Loucy (cell line): ENCODE measurements around the gene LGALS1.
A peak's percentile ranks its signal among the peaks of the same experiment; 100 is the strongest.

ENCODE experiments used
- H2AFZ ChIP-seq: fragments of 200-600 bp; sonication (generic); 2 replicates; pipeline ENCODE4 v1.6.0; 2016; ENCODE audit warnings: antibody characterized with exemption, mild to moderate bottlenecking, low read length, moderate library complexity
- H3F3A ChIP-seq: fragments of 200-600 bp; 2 replicates; pipeline ENCODE4 v1.6.0; 2016; ENCODE audit warnings: antibody characterized with exemption, low read depth, mild to moderate bottlenecking
- H3K27me3 ChIP-seq: fragments of 200-600 bp; sonication (generic); 2 replicates; pipeline ENCODE4 v1.6.1; 2014; ENCODE audit warnings: low read length, mild to moderate bottlenecking; ENCODE audit not compliant: insufficient read depth, poor library complexity, severe bottlenecking
- H3K36me3 ChIP-seq: fragments of 200-600 bp; sonication (generic); 2 replicates; pipeline ENCODE4 v1.6.1; 2016; ENCODE audit warnings: low read length; ENCODE audit not compliant: insufficient read depth
- H3K4me1 ChIP-seq: fragments of 200-600 bp; sonication (generic); 2 replicates; pipeline ENCODE4 v1.5.1; 2014; ENCODE audit warnings: low read length, mild to moderate bottlenecking; ENCODE audit not compliant: insufficient read depth, poor library complexity, severe bottlenecking
- H3K4me2 ChIP-seq: fragments of 200-600 bp; sonication (generic); 2 replicates; pipeline ENCODE4 v1.6.0; 2014; ENCODE audit warnings: antibody characterized with exemption, low read length, low read depth, mild to moderate bottlenecking; ENCODE audit not compliant: poor library complexity, severe bottlenecking
- H3K4me3 ChIP-seq: fragments of 200-600 bp; sonication (generic); 2 replicates; pipeline ENCODE4 v1.5.1; 2014; ENCODE audit warnings: low read length, mild to moderate bottlenecking, mixed read lengths; ENCODE audit not compliant: poor library complexity, severe bottlenecking
- H3K79me2 ChIP-seq: fragments of 200-600 bp; sonication (generic); 2 replicates; pipeline ENCODE4 v1.6.1; 2014; ENCODE audit warnings: low read length; ENCODE audit not compliant: insufficient read depth
- H3K9ac ChIP-seq: fragments of 200-600 bp; sonication (generic); 2 replicates; pipeline ENCODE4 v1.6.0; 2014; ENCODE audit warnings: mild to moderate bottlenecking, low read depth, low read length, moderate library complexity; ENCODE audit not compliant: poor library complexity, severe bottlenecking
- H3K9me2 ChIP-seq: fragments of 200-600 bp; sonication (generic); replicated peaks from 2 replicates; pipeline ENCODE4 v1.6.1; 2016; ENCODE audit warnings: low read depth, low read length, mixed read lengths
- H3K9me3 ChIP-seq: fragments of 200-600 bp; sonication (generic); 2 replicates; pipeline ENCODE4 v1.6.1; 2014; ENCODE audit warnings: mild to moderate bottlenecking, antibody characterized with exemption, low read length, low read depth; ENCODE audit not compliant: insufficient read depth
- H4K20me1 ChIP-seq: fragments of 200-600 bp; sonication (generic); 2 replicates; pipeline ENCODE4 v1.6.0; 2014; ENCODE audit warnings: antibody characterized with exemption, low read length, mild to moderate bottlenecking; ENCODE audit not compliant: insufficient read depth, poor library complexity, severe bottlenecking
- EZH2phosphoT487 ChIP-seq: fragments of 200-600 bp; IDR thresholded peaks from 2 replicates; pipeline ENCODE4 v1.6.1; 2018; ENCODE audit warnings: antibody characterized with exemption, mild to moderate bottlenecking, moderate library complexity, borderline replicate concordance
- TF ChIP-seq, protein P1 (sequence below): fragments of 200-600 bp; sonication (generic); conservative IDR thresholded peaks from 2 replicates; pipeline ENCODE4 v1.5.1; 2014; ENCODE audit warnings: mild to moderate bottlenecking, antibody characterized with exemption, low read length

Gene LGALS1

DNA sequence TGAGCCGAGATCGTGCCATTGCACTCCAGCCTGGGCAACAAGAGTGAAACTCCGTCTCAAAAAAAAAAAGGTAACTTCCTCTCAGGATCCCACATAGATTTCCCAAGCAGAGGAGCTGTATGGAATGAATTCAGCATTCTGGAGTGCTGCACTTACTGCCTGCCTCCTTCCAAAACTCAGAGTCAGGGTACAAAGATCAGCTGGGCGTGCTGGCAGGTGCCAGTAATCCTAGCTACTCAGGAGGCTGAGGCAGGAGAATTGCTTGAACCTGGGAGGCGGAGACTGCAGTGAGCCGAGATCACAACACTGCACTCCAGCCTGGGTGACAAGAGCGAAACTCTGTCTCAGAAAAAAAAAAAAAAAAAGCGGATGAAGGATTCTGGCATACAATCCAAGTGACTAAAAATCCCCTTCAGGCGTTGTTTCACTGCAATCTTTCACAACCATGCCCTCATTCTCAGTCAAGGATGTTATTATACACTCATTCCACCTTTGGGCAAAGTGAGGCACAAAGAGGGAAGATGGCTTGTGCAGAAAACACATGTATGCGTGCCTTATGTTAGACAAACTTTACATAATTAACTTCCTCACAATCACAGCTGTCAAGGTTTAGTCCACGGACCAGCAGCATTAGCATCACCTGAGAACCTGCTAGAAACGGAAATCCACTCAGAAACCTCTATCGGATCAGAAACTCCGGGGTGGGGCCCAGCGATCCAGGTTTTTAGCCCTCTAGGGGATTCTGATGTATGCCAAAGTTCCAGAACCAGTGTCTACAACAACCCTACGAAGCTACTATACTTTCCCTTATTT is 9.6 kb downstream of the LGALS1 start:
- Histone ChIP-seq H4K20me1 (no peaks in the 10 kb centered on the region), H2AFZ (no peak overlapping the region), H3K4me2 (no peak overlapping the region), H3K9me3 (no peaks in the 10 kb centered on the region), H3K9me2 (no peaks in the 10 kb centered on the region), H3K9ac (no peak overlapping the region), H3K4me1 (peaks cover 19% of the 10 kb centered on the region), H3K79me2 (peaks cover 29% of the 10 kb centered on the region), H3K4me3 (no peak overlapping the region), H3K27me3 (no peaks in the 10 kb centered on the region), H3K36me3 (peaks cover 4% of the 10 kb centered on the region; the same call in 1 of the 2 replicates), H3F3A (peaks cover 4% of the 10 kb centered on the region; the same call in 1 of the 2 replicates)
- TF ChIP-seq EZH2phosphoT487 = no peak
- TF ChIP-seq, protein P1, sequence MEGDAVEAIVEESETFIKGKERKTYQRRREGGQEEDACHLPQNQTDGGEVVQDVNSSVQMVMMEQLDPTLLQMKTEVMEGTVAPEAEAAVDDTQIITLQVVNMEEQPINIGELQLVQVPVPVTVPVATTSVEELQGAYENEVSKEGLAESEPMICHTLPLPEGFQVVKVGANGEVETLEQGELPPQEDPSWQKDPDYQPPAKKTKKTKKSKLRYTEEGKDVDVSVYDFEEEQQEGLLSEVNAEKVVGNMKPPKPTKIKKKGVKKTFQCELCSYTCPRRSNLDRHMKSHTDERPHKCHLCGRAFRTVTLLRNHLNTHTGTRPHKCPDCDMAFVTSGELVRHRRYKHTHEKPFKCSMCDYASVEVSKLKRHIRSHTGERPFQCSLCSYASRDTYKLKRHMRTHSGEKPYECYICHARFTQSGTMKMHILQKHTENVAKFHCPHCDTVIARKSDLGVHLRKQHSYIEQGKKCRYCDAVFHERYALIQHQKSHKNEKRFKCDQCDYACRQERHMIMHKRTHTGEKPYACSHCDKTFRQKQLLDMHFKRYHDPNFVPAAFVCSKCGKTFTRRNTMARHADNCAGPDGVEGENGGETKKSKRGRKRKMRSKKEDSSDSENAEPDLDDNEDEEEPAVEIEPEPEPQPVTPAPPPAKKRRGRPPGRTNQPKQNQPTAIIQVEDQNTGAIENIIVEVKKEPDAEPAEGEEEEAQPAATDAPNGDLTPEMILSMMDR = no peak

DNA sequence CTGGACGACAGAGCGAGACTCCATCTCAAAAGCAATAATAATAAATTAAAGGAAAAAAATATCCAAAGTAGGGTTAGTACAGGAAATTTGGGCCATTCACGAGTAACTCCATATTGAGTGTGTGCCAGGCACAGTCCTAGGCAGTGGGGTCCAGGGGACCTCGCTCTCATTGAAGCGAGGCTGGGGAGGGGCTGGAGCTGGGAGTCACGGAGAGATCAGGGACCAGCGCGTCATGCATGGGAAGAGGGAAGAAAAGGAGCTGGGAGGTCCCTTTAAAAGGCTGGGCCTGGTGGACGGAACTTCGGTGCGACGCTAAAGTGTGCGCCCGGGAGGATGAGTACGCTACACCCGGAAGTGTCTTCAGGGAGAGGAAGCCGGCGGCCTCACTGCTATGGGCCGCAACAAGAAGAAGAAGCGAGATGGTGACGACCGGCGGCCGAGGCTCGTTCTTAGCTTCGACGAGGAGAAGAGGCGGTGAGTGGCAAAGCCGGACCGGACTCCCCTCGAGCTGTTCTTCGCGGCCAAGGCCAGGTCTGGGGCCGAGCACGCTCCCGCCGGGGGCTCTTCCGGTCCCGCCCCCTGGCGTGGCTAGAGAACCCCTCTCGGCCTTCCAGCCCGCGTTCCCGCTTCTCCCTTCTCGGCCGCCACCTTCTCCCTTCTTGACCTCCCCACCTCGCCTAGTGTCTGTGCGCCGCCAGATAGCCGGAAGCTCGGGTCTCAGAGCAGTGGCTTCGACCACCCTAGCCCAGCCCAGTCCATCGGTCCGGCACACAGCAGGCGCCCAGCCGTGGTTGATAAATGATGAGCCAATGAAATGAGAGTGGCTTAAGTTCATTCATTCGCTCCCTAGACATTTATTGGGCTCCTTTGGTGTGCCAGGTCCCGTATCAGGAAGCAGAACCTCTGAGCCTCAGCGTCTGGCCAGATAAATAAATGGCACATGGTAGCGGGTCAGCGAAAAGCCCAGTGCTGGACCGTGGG is 10.9 kb downstream of the LGALS1 start, which contains the start of gene NOL12:
Gene NOL12, plus strand, starts transcription at position 342 of the 981 bp plus-strand sequence. Its CDS starts 50 bp downstream, at position 392.
- no peaks in the 10 kb centered on the region for H3K9me2 ChIP-seq
- H3K79me2 ChIP-seq = peaks cover 29% of the 10 kb centered on the region
- TF ChIP-seq EZH2phosphoT487 = no peak
- TF ChIP-seq, protein P1 = no peak
- H3F3A ChIP-seq = no peaks in the 10 kb centered on the region
- peak within 1 kb of the TSS; percentile 94 for H3K9ac ChIP-seq
- peak within 1 kb of the TSS; percentile 94 for H2AFZ ChIP-seq
- H4K20me1 ChIP-seq = no peaks in the 10 kb centered on the region
- H3K4me1 ChIP-seq = peaks cover 16% of the 10 kb centered on the region
- no peaks in the 10 kb centered on the region for H3K9me3 ChIP-seq
- no peaks in the 10 kb centered on the region for H3K27me3 ChIP-seq
- peak within 1 kb of the TSS; percentile 72 for H3K4me2 ChIP-seq
- H3K4me3 ChIP-seq = peak within 1 kb of the TSS; percentile 94
- peaks cover 14% of the 10 kb centered on the region; the same call in 1 of the 2 replicates for H3K36me3 ChIP-seq

DNA sequence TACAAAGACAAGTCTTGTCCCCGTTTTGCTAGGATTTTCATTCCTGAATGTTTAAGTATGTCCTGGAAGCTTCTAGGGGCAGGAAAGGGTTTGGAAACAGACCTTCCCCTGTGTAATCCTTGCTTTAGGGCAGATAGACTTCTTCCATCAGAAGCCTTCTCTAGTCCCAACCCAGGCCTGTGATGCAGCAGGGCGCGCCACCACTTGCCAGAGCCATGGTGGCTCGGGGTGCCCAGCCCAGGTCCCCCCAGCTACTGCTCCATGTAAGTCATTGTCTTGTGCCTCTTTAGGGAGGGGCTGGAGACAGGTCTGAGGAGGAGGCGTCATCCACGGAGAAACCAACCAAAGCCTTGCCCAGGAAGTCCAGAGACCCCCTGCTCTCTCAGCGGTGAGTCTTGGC is 15.0 kb downstream of the LGALS1 start:
- no peak overlapping the region for H2AFZ ChIP-seq
- H3K9me2 ChIP-seq = no peaks in the 10 kb centered on the region
- H3K4me2 ChIP-seq = no peak overlapping the region
- no peak overlapping the region for H3K4me3 ChIP-seq
- H3K4me1 ChIP-seq = peaks cover 16% of the 10 kb centered on the region
- TF ChIP-seq EZH2phosphoT487 = no peak
- TF ChIP-seq, protein P1 = no peak
- no peak overlapping the region for H3K9ac ChIP-seq
- H3K9me3 ChIP-seq = no peaks in the 10 kb centered on the region
- no peaks in the 10 kb centered on the region for H3K27me3 ChIP-seq
- no peaks in the 10 kb centered on the region for H4K20me1 ChIP-seq
- H3F3A ChIP-seq = no peaks in the 10 kb centered on the region
- peaks cover 29% of the 10 kb centered on the region for H3K79me2 ChIP-seq
- peaks cover 35% of the 10 kb centered on the region; the same call in 1 of the 2 replicates for H3K36me3 ChIP-seq
